Stimulated activated CD8-positive, alpha-beta memory T cell treated with anti-CD3 and anti-CD28 coated beads, Interleukin-4, amount 100 ng/mL, for 24 hours (primary cell): ENCODE measurements around the gene ZNF426.

Experiments used
- DNase-seq: peaks from one replicate; pipeline ENCODE4 v3.0.0-alpha.2; 2020; ENCODE audit warnings: low read depth

ZNF426 gene

DNA sequence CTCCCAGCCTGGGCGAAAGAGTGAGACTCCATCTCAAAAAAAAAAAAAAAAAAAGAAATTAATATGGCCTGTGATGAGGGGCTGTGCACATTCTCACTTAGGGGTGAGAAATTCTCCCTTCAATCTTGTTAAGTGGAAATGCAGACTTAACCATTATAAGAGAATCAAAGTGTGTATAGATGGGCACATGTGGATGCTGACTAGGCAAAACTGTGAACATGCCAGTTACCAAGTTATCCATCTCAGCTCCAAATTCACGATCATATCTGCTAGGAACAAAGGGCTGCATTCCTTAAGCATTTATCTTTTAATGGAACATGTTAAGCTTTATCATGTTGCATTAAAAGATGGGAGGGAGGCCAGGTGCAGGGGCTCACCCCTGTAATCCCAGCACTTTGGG is 44.3 kb downstream of the ZNF426 start:
- no peak for DNase-seq

GRCh38 chr19:9487016-9487415 is 51.4 kb downstream of the ZNF426 start:
- no peak for DNase-seq

- no peak for DNase-seq
These were observed 53.3 kb downstream of the ZNF426 start for GRCh38 chr19:9485140-9485539.

- no peak for DNase-seq
These were observed 63.5 kb downstream of the ZNF426 start for GRCh38 chr19:9474975-9475374.
